Transverse colon (tissue), 4 donors: Measurements from ENCODE around the gene DLK2.
"Not testable (repeated sequence)": the region's sequence is repeated elsewhere in the genome, so short reads cannot be mapped to it uniquely, and the experiment has no call there.

ENCODE experiments used
- CTCF ChIP-seq, 5 experiments: fragments of 200-600 bp in 3 of 5; fragments of 450-650 bp in 2 of 5; sonication (generic) in 3 of 5; IDR thresholded peaks; 1 replicate in 2 of 5; 2 replicates in 3 of 5; pipeline ENCODE4 v1.5.1; 2016 to 2017; ENCODE audit warnings: antibody characterized with exemption in 5 of 5, inconsistent platforms in 3 of 5, mild to moderate bottlenecking in 2 of 5, moderate library complexity in 1 of 5
- EP300 ChIP-seq: sonication (generic); formaldehyde crosslinking; IDR thresholded peaks from one replicate; pipeline ENCODE4 v1.6.1; 2017; ENCODE audit warnings: antibody characterized with exemption, low read depth
- POLR2A ChIP-seq: fragments of 450-650 bp; IDR thresholded peaks from one replicate; pipeline ENCODE4 v1.6.1; 2016; ENCODE audit warnings: antibody characterized with exemption, mild to moderate bottlenecking, moderate library complexity
- POLR2AphosphoS5 ChIP-seq, 3 donors: sonication (generic); formaldehyde crosslinking; IDR thresholded peaks; one replicate each; pipeline ENCODE4 v1.6.1; 2016; ENCODE audit warnings: antibody characterized with exemption in 3 of 3

GRCh38 chr6:43415275-43415674, 40.1 kb downstream of the DLK2 start:
- TF ChIP-seq CTCF (IDR thresholded peaks at IDR 0.05); EP300; POLR2A; POLR2AphosphoS5 (IDR thresholded peaks at IDR 0.05): not testable (repeated sequence)
